CD4-positive, alpha-beta T cell (primary cell): ENCODE measurements around the gene GPC6. TPM values are rescaled to one million over a fixed set of nuclear protein-coding genes. Genes with fewer than 3 reads are reported as not detected.

Experiments used
- ATAC-seq: fragments of 200-7000 bp; cut with Tn5 transposase; one replicate; pipeline ENCODE4 v1.10.0; 2022; ENCODE audit warnings: mild to moderate bottlenecking; ENCODE audit not compliant: poor library complexity
- CTCF ChIA-PET: fragments of 350-600 bp; sonication (Branson Sonifier 250); formaldehyde crosslinking; loops from one replicate; lab custom pipeline; 2021; ENCODE audit warnings: antibody characterized with exemption, inconsistent platforms; lab: Charles Lee
- POLR2A ChIA-PET: fragments of 350-600 bp; sonication (Branson Sonifier 250); formaldehyde crosslinking; loops from one replicate; lab custom pipeline; 2021; ENCODE audit warnings: antibody characterized with exemption, inconsistent platforms; lab: Charles Lee
- DNase-seq, 14 experiments: peaks; one replicate each; pipeline ENCODE4 v3.0.0-alpha.2; 2013 to 2020; ENCODE audit warnings: mixed read lengths in 2 of 14
- H3K27ac ChIP-seq, 2 donors: one replicate each; pipeline versions ENCODE4 v1.5.1 to v1.7.0; 2013; ENCODE audit warnings: low read length in 2 of 2, low read depth in 1 of 2, mild to moderate bottlenecking in 1 of 2
- H3K27me3 ChIP-seq, 2 experiments: 1 replicate in 1 of 2; 2 replicates in 1 of 2; pipeline versions ENCODE4 v1.6.1 to v1.7.0; 2013; ENCODE audit warnings: low read length in 2 of 2, control low read depth in 1 of 2, mild to moderate bottlenecking in 1 of 2, moderate library complexity in 1 of 2; ENCODE audit not compliant: insufficient read depth in 2 of 2, control insufficient read depth in 1 of 2
- H3K36me3 ChIP-seq: one replicate; pipeline ENCODE4 v1.6.1; 2013; ENCODE audit warnings: low read length, control low read depth; ENCODE audit not compliant: insufficient read depth
- H3K4me1 ChIP-seq: one replicate; pipeline ENCODE4 v1.6.1; 2013; ENCODE audit warnings: low read length, control low read depth; ENCODE audit not compliant: insufficient read depth
- H3K4me3 ChIP-seq: one replicate; pipeline ENCODE4 v1.5.1; 2013; ENCODE audit warnings: mild to moderate bottlenecking, low read length, moderate library complexity
- H3K9me3 ChIP-seq, 2 experiments: 1 replicate in 1 of 2; 2 replicates in 1 of 2; pipeline versions ENCODE4 v1.6.1 to v1.7.0; 2013; ENCODE audit warnings: low read length in 2 of 2, mild to moderate bottlenecking in 2 of 2, control low read depth in 1 of 2, moderate library complexity in 1 of 2; ENCODE audit not compliant: control insufficient read depth in 1 of 2, insufficient read depth in 1 of 2
- H3K27ac Mint-ChIP-seq: one replicate; pipeline ENCODE4 v1.8.0; 2020; ENCODE audit warnings: mixed read lengths
- H3K27me3 Mint-ChIP-seq: one replicate; pipeline ENCODE4 v1.8.0; 2021; ENCODE audit warnings: mixed read lengths
- H3K36me3 Mint-ChIP-seq: one replicate; pipeline ENCODE4 v1.8.0; 2021; ENCODE audit warnings: low read depth, mixed read lengths
- H3K4me1 Mint-ChIP-seq: one replicate; pipeline ENCODE4 v1.8.0; 2021; ENCODE audit warnings: low read depth, mixed read lengths
- H3K4me3 Mint-ChIP-seq: one replicate; pipeline ENCODE4 v1.8.0; 2020; ENCODE audit warnings: mild to moderate bottlenecking, mixed read lengths
- H3K9me3 Mint-ChIP-seq: one replicate; pipeline ENCODE4 v1.8.0; 2020; ENCODE audit warnings: mixed read lengths
- intact Hi-C, 2 experiments: fragments of 100-400 bp; cut with DNase I in 1 of 2; cut with micrococcal nuclease in 1 of 2; formaldehyde crosslinking; loops; one replicate each; pipeline versions ENCODE4 v1.15.1 to v1.9.0; 2023 to 2025; cut with DNase I, micrococcal nuclease
- total RNA-seq, 174 experiments: library from RNA in 2 of 174; stranded (reverse) in 2 of 174; gene quantifications; one replicate each; pipeline ENCODE4 v1.2.3 and lab custom pipeline; 2021 to 2026
- TF ChIP-seq, protein P1 (sequence below): fragments of 200-600 bp; IDR thresholded peaks from one replicate; pipeline ENCODE4 v1.8.0; 2022; ENCODE audit warnings: antibody characterized with exemption, mild to moderate bottlenecking

The GPC6 gene
- total RNA-seq, 2 experiments from 2014 or later, result not detected

DNA sequence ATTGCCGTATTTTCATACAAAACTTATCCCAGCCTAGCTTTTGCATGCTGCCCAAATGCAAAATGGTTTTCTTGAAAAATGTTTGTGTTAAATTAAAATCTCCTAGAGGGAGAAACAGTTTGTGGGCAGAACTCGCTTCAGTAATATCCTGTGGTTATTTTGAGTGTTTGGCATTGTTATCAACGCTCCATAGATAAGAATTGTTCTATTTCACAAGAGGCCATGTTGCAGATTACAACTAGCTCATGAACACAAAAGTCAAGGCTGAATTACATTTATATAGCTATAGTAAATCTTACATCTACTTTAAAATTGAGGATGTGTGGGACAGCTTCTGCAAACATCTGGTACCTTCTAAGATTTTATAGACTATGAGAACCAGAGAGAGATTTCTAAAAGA, 805.0 kb downstream of the GPC6 start:
- TF ChIP-seq, protein P1, sequence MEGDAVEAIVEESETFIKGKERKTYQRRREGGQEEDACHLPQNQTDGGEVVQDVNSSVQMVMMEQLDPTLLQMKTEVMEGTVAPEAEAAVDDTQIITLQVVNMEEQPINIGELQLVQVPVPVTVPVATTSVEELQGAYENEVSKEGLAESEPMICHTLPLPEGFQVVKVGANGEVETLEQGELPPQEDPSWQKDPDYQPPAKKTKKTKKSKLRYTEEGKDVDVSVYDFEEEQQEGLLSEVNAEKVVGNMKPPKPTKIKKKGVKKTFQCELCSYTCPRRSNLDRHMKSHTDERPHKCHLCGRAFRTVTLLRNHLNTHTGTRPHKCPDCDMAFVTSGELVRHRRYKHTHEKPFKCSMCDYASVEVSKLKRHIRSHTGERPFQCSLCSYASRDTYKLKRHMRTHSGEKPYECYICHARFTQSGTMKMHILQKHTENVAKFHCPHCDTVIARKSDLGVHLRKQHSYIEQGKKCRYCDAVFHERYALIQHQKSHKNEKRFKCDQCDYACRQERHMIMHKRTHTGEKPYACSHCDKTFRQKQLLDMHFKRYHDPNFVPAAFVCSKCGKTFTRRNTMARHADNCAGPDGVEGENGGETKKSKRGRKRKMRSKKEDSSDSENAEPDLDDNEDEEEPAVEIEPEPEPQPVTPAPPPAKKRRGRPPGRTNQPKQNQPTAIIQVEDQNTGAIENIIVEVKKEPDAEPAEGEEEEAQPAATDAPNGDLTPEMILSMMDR, result no peak
- Mint-ChIP-seq H3K4me1 (no peaks in the 10 kb centered on the region), H3K4me3 (no peak overlapping the region), H3K27ac (no peak overlapping the region), H3K9me3 (no peaks in the 10 kb centered on the region), H3K27me3 (peaks cover 10% of the 10 kb centered on the region), H3K36me3 (no peaks in the 10 kb centered on the region)
- intact Hi-C loops, result no loop called here
- DNase-seq (no peak), ATAC-seq (no peak)
- Histone ChIP-seq H3K27ac (no peak overlapping the region), H3K4me1 (no peaks in the 10 kb centered on the region), H3K4me3 (no peak overlapping the region), H3K36me3 (no peaks in the 10 kb centered on the region), H3K27me3 (peaks cover 0 to 3% of the 10 kb centered on the region in 2 experiments), H3K9me3 (no peaks in the 10 kb centered on the region)
- POLR2A ChIA-PET, result no interaction called here
- CTCF ChIA-PET, result no interaction called here

DNA sequence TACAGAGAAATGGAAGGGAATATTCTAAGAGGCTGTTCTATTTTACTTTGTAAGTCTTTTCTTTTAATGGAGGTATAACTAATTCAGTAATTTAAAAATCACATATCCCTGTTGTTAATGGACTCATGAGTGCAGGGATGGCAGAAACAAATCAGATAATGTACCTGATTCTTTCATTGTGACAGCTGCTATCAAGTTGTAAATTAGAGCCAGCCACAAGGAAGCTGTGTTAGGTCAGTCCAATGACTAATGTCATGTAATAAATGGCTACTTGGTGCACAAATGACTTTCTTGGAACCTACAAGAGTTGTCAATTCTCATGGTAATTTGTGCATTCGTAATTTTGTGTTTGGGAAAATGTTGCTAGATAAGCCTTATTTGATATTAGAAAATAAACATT, 806.5 kb downstream of the GPC6 start:
- ChIA-PET CTCF (no interaction called here), POLR2A (no interaction called here)
- TF ChIP-seq, protein P1, result no peak

GRCh38 chr13:94033830-94034642, 807.4 kb downstream of the GPC6 start:
- Mint-ChIP-seq H3K9me3 (no peaks in the 10 kb centered on the region), H3K27ac (no peak overlapping the region), H3K4me1 (no peaks in the 10 kb centered on the region), H3K27me3 (peaks cover 15% of the 10 kb centered on the region), H3K36me3 (no peaks in the 10 kb centered on the region), H3K4me3 (no peak overlapping the region)
- peaks cover 0 to 3% of the 10 kb centered on the region in 2 experiments for H3K27me3 ChIP-seq
- ATAC-seq (no peak), DNase-seq (no peak)
- no peaks in the 10 kb centered on the region for H3K36me3 ChIP-seq
- intact Hi-C loops, result no loop called here
- H3K4me3 ChIP-seq, result no peak overlapping the region
- ChIA-PET POLR2A (no interaction called here), CTCF (no interaction called here)
- no peaks in the 10 kb centered on the region for H3K9me3 ChIP-seq
- no peak overlapping the region for H3K27ac ChIP-seq
- no peaks in the 10 kb centered on the region for H3K4me1 ChIP-seq
- TF ChIP-seq, protein P1, result no peak

More for the DNA sequence above, 806.5 kb downstream of the GPC6 start:
- Mint-ChIP-seq H3K4me1 (no peaks in the 10 kb centered on the region), H3K4me3 (no peak overlapping the region), H3K27me3 (peaks cover 15% of the 10 kb centered on the region), H3K9me3 (no peaks in the 10 kb centered on the region), H3K27ac (no peak overlapping the region), H3K36me3 (no peaks in the 10 kb centered on the region)
- no peaks in the 10 kb centered on the region for H3K4me1 ChIP-seq
- H3K4me3 ChIP-seq, result no peak overlapping the region
- DNase-seq (no peak), ATAC-seq (no peak)
- H3K27me3 ChIP-seq, result peaks cover 0 to 3% of the 10 kb centered on the region in 2 experiments
- H3K27ac ChIP-seq, result no peak overlapping the region
- intact Hi-C loops, result no loop called here
- H3K9me3 ChIP-seq, result no peaks in the 10 kb centered on the region
- no peaks in the 10 kb centered on the region for H3K36me3 ChIP-seq
